AG10803 (cell line): ENCODE data around the gene PSME1.

Experiments used
- DNase-seq: peaks from one replicate; pipeline ENCODE4 v3.0.0; 2010; ENCODE audit warnings: low read depth
- H3K4me3 ChIP-seq: 2 replicates; pipeline ENCODE4 v1.5.1; 2011; ENCODE audit warnings: mild to moderate bottlenecking, low read length, control low read depth
- TF ChIP-seq, protein P1 (sequence below): conservative IDR thresholded peaks from 2 replicates; pipeline ENCODE4 v1.5.1; 2011; ENCODE audit warnings: mild to moderate bottlenecking, low read length, control low read depth, inconsistent platforms

Gene PSME1

GRCh38 chr14:24145219-24145618 is 9.2 kb downstream of the PSME1 start:
- no peak for DNase-seq
- H3K4me3 ChIP-seq, result peak overlapping the region; percentile 97
- TF ChIP-seq, protein P1, sequence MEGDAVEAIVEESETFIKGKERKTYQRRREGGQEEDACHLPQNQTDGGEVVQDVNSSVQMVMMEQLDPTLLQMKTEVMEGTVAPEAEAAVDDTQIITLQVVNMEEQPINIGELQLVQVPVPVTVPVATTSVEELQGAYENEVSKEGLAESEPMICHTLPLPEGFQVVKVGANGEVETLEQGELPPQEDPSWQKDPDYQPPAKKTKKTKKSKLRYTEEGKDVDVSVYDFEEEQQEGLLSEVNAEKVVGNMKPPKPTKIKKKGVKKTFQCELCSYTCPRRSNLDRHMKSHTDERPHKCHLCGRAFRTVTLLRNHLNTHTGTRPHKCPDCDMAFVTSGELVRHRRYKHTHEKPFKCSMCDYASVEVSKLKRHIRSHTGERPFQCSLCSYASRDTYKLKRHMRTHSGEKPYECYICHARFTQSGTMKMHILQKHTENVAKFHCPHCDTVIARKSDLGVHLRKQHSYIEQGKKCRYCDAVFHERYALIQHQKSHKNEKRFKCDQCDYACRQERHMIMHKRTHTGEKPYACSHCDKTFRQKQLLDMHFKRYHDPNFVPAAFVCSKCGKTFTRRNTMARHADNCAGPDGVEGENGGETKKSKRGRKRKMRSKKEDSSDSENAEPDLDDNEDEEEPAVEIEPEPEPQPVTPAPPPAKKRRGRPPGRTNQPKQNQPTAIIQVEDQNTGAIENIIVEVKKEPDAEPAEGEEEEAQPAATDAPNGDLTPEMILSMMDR, result no peak

GRCh38 chr14:24145690-24146452 is 9.9 kb downstream of the PSME1 start:
- peak overlapping the region; percentile 97 for H3K4me3 ChIP-seq
- TF ChIP-seq, protein P1, result no peak
- DNase-seq, result peak; percentile 53

DNA sequence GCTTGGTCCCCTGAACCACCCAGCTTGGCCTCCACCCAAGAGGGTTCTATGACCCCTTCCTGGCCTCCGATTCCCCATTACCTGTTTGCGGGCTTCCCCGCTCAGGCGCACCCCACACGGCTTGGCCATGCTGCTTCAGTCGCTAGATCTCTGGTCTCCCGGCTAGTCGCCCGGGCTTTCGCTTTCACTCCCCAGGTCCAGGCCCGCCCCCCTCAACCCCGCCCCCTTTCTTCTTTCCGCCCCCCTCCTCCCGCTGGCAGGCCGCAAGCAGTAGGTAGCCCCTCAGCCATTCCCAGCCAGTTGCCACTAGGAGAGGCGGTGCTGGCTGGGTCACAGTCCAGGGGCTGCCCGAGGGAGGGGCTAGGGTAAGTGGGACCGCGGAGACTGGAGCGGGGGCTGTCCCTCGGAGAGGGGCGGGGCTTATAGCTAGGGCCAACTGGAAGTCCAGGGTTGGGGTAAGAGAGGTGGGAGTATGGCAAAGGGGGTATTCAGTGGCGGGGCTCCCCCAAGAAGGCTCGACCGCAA is 10.5 kb downstream of the PSME1 start, which contains the start of gene PSME2:
PSME2 (minus strand) TSS at position 158 of the 525 bp plus-strand sequence; CDS start at position 129, 29 bp downstream.
- peak within 1 kb of the TSS; percentile 97 for H3K4me3 ChIP-seq

GRCh38 chr14:24146978-24147760 is 11.2 kb downstream of the PSME1 start, which contains the start of gene RNF31:
Gene RNF31, plus strand, starts transcription at chr14:24147498. Its CDS starts 201 bp downstream, at chr14:24147699.
- peak; percentile 98 for DNase-seq
- TF ChIP-seq, protein P1, result no peak
- H3K4me3 ChIP-seq, result peak within 1 kb of the TSS; percentile 97

More for the DNA sequence above, 10.5 kb downstream of the PSME1 start, which contains the start of gene PSME2:
- peak; percentile 94 for DNase-seq
- TF ChIP-seq, protein P1, result no peak; the same call in 1 of the 2 replicates

DNA sequence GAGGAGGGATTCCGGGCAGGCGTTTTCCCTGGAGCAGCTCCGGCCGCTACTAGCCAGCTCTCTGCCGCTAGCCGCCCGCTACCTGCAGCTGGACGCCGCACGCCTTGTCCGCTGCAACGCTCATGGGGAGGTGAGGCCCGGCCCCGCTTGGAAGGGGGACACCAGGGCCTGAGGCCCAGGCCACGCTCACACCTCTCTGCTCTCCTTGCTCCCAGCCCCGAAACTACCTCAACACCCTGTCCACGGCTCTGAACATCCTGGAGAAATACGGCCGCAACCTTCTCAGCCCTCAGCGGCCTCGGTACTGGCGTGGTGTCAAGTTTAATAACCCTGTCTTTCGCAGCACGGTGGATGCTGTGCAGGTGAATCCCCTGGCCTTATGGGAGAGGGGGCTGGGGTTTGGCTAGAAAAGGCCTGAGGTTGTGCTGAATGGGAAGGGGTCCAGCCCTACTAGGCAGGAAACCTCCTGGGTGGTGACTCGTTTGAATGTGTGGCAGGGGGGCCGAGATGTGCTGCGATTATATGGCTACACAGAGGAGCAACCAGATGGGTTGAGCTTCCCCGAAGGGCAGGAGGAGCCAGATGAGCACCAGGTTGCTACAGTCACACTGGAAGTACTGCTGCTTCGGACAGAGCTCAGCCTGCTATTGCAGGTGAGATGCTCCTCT is 11.9 kb downstream of the PSME1 start:
- no peak for DNase-seq
- TF ChIP-seq, protein P1, result no peak
- H3K4me3 ChIP-seq, result peak overlapping the region; percentile 97

GRCh38 chr14:24149302-24149969 is 13.4 kb downstream of the PSME1 start:
- DNase-seq, result no peak
- H3K4me3 ChIP-seq, result no peak overlapping the region
- TF ChIP-seq, protein P1, result no peak
